ENCODE measurements around the gene KRT35.
A peak's percentile ranks its signal among the peaks of the same experiment; 100 is the strongest.

KRT35 gene

GRCh38 chr17:41511116-41511515 is 30.2 kb upstream of the KRT35 start:
- DNase-seq: no peak

DNA sequence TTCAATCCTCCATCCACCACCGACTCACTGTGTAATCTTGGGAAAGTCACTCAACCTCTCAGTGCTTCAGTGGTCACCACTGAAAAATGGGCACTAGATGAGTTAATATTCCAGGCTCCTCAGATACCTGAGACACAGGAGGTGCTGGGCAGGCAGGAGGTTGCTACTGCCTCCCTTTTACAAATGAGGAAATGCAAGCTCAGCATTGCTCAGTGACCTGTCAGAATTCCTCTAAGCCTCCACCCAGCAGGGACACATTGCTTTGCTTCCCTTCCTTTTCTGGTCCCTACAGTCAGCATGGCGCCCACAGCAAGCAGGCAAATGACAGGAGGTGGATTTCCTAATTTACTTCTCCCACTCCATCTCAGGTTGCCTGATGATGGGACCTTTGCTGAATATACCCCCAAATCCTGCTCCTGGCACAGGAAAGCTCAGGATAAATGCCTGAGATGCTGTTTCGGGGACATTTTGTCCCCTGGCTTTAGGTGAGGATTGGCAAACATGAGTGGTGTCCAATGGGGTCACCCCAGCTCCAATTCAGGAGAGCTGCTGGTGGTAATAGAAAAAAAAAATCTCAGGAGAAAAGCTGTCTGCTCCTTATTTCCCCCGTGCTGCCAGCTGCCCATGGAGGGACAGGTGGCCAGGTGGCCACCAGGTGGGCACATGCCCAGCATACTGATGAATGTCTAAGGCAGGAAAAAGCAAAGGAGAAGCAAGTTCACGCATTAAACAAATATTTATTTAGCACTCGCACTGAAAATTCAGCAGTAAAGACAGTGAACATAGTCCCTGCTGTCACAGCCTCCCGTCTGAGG is 29.5 kb upstream of the KRT35 start:
- DNase-seq: no peak

- no peak for DNase-seq
Observed at GRCh38 chr17:41507315-41507880, 26.4 kb upstream of the KRT35 start.

- DNase-seq: no peak
Observed at GRCh38 chr17:41505809-41506767, 25.1 kb upstream of the KRT35 start.

DNA sequence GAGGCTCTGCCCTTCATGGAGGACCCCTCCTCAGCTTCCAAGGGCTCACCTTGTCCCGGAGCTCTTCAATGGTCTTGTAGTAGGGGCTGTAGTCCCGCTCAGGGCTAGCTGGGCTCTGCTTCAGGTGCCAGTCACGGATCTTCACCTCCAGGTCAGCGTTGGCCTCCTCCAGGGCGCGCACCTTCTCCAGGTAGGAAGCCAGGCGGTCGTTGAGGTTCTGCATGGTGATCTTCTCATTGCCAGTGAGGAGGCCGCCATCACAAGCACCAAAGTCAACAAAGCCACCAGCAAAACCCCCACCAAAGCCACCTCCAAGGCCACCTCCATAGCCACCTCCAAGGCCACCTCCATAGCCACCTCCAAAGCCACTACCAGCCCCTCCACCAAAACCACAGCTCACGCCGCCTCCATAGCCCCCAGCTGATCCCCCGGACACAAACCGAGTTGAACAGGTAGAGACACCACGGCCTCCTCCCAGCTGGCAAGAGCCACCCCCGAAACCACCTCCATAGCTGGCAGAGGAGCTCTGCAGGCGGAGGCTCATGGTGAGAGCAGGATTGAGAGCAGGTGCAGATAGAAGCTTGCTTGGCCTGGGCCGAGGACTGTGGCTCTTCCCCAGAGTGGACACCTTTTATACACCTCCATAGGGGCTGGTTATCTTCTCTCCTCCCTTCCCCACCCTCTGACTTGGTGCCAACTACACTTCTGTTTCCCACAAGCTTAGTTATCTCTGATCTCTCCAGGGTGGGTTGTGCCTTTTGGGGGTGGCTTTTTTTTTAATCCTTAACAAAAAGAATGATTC is 24.3 kb upstream of the KRT35 start, which contains the start of gene KRT13:
Gene KRT13 (minus strand): TSS at position 606 of the 802 bp plus-strand sequence. CDS start 62 bp downstream, at position 544.
- DNase-seq: no peak

DNA sequence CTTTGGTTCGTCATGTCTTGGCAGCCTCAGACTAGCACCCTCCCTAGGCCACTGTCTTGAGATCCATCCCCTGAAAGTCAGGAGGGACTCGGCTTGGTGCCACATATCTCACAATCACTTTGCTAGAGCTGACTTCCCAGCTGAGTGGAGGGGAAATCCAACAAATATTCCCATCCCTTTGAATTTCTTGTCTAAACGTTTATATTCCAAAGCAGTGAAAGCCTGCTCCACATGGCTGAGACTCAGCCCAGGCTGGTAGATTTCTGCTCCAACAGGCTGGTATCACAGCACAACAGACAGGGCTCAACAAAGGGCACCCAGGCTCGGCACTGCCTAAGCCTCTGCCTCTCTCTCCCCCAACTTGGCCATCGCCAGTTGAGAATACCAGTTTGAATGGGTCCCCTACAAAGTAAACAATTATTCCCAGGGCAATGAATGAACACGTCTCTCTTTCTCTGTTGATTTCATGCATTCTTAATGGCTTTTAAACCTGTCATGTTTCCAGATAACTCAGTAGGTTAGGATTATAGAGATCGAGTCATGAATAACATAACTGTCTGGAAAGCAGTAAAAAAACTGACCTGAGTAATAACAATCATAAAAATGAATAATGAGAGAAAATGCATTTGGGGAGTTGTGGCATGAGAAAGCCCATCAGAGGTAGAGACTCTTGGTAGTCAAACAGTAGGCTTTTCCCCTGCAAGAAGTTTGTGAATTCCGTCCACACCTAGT is 23.5 kb upstream of the KRT35 start:
- no peak for DNase-seq

DNA sequence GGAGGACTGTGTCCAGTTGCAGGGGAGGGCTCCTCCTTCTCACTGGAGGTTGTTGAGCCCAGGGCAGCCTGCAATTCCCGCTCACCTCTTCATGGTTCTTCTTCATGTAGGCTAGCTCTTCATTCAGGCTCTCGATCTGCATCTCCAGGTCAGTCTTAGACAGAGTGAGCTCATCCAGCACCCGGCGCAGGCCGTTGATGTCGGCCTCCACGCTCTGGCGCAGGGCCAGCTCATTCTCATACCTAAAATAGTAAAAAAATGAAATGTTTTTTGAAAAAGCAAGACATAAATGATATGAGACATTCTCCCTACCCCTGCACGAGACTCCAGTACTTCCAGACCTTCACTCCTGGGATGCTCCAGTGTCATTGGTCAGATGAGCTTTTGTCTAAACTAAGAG is 22.3 kb upstream of the KRT35 start:
- DNase-seq: no peak

GRCh38 chr17:41500131-41500911 is 19.4 kb upstream of the KRT35 start:
- no peak for DNase-seq

DNA sequence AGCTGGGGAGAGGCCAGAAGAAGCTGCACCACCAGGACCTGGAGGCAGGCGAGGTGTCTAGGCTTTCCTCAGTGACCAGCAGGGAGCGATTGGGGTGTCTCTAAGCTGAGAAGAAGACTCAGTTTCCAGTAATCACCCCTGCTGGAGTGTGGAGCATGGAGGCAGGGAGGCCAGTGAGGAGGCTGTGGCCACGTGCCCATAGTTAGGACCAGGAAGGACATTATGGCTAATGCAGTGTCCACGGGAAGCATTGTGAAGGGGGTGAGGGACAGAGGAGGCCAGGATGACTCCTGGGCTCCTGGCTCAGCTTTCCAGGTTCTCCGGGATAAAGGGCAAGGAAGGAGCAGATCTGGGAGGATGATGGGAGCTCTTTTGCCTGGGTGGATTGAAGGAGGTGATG is 18.8 kb upstream of the KRT35 start:
- no peak for DNase-seq

- no peak for DNase-seq
Observed at GRCh38 chr17:41498276-41498675, 17.3 kb upstream of the KRT35 start.

DNA sequence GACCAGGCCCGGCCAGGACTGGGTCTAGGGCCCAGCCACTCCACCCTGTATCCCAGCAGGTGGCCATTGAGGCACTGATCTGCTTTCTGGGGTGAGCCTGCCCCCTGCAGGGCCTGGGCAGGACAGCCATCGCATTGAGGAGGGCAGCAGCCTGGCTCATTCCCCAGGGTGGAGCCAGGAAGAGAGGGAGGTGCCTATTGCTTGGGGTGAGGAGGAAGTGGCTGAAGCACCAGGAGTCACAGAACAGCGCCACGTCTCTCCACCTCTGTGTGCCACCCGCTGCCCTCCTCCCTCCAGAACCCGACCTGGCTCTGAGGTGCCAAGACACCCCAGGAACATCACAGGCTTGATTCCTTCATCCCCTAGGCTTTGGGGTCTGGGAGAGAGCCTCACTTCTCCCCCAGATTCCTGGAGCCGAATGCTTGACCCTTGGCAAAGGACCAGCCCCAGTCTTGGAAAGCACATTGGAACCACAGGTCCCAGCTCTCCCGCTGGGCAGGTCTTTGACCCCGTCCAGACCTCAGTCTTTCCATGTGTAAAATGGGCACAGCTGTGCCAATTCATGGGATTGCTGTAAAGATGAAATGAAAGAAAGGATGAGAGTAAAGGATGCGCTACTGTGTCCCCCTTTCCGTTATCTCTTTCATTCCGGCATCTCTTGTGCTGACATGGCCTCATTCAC is 16.0 kb upstream of the KRT35 start:
- DNase-seq: no peak

DNA sequence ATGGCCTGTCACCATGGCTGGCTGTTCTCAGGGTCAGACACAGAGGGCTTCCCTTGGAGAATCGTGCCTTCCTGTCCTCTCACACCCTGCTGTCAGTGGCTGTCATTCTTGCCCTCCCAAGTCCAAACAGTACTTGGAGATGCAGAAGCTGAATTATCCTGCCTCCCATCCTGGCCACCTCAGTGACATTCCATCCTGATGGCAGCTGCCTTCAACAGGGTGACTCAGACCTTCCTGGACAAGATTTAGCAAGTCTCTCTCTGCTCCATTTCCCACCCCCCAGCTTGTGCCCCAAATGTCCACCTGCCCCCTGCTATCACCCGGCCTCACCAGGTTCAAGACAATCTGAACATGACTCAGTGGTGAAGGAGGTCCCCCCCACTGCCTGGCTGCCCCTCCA is 13.6 kb upstream of the KRT35 start:
- no peak for DNase-seq

GRCh38 chr17:41492771-41493170 is 11.8 kb upstream of the KRT35 start:
- peak; percentile 70 for DNase-seq

GRCh38 chr17:41492351-41492750 is 11.4 kb upstream of the KRT35 start:
- DNase-seq: no peak

DNA sequence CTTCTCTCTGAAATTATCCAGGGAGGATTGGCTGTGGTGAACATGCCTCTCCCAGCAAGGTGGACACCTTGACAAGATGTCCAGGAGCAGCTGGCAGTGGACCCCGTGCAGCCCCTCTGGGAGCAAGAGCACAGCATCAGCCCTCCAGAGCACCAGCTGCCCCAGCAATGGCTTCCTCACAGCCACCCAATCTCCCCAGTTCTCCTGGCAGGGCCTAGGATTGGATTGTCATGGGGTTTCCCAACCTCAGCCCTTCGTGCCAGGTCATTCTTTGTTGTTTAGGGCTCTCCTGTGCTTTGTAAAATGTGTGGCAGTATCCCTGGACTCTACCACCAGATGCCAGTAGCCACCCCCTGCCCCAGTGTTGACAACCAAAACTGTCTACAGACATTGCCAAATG is 10.5 kb upstream of the KRT35 start:
- no peak for DNase-seq

GRCh38 chr17:41490000-41490990 is 9.3 kb upstream of the KRT35 start:
- no peak for DNase-seq

- no peak for DNase-seq
Observed at GRCh38 chr17:41489531-41489930, 8.6 kb upstream of the KRT35 start, which contains the start of gene KRT36. Gene KRT36, minus strand, starts transcription at chr17:41489910. Its CDS starts 46 bp downstream, at chr17:41489864.

GRCh38 chr17:41486809-41487530 is 6.0 kb upstream of the KRT35 start:
- DNase-seq: no peak

All from NCI-H1105 (cell line).